ENCODE data around the gene TECPR1.

Gene TECPR1

GRCh38 chr7:98286093-98286539 is 34.1 kb upstream of the TECPR1 start:
- Histone ChIP-seq H3F3A (ENCODE audit: control insufficient read depth, insufficient read depth) (no peaks in the 10 kb centered on the region; the same call in 1 of the 2 replicates), H3K27ac (ENCODE audit: low read depth, low read length) (no peak overlapping the region), H3K4me3 (ENCODE audit: low read length) (no peak overlapping the region), H3K9me3 (ENCODE audit: control insufficient read depth, insufficient read depth, low read length) (no peaks in the 10 kb centered on the region), H3K9me2 (replicated peaks; ENCODE audit: control insufficient read depth, low read length) (no peaks in the 10 kb centered on the region), H3K36me3 (ENCODE audit: control insufficient read depth, low read length) (no peaks in the 10 kb centered on the region; the same call in 1 of the 2 replicates), H3K4me2 (ENCODE audit: low read length) (no peak overlapping the region), H3K79me2 (ENCODE audit: control insufficient read depth, low read length) (no peaks in the 10 kb centered on the region), H4K20me1 (ENCODE audit: control insufficient read depth, insufficient read depth, low read depth, low read length) (peaks cover 20% of the 10 kb centered on the region; the same call in 1 of the 2 replicates), H3K4me1 (ENCODE audit: control insufficient read depth, low read length) (peaks cover 12% of the 10 kb centered on the region), H3K27me3 (ENCODE audit: control insufficient read depth, low read length) (peaks cover 9% of the 10 kb centered on the region)
- TF ChIP-seq EZH2phosphoT487 (IDR thresholded peaks at IDR 0.05; ENCODE audit: borderline replicate concordance, low read length): no peak
- TF ChIP-seq CTCF (IDR thresholded peaks at IDR 0.05; ENCODE audit: low read depth, low read length, poor library complexity, severe bottlenecking): no peak

- no peaks in the 10 kb centered on the region for H3K9me3 ChIP-seq (ENCODE audit: control insufficient read depth, insufficient read depth, low read length)
- peaks cover 9% of the 10 kb centered on the region for H3K27me3 ChIP-seq (ENCODE audit: control insufficient read depth, low read length)
- no peak overlapping the region for H3K4me3 ChIP-seq (ENCODE audit: low read length)
- H3K36me3 ChIP-seq (ENCODE audit: control insufficient read depth, low read length): no peaks in the 10 kb centered on the region; the same call in 1 of the 2 replicates
- TF ChIP-seq CTCF (IDR thresholded peaks at IDR 0.05; ENCODE audit: low read depth, low read length, poor library complexity, severe bottlenecking) (no peak), EZH2phosphoT487 (IDR thresholded peaks at IDR 0.05; ENCODE audit: borderline replicate concordance, low read length) (no peak)
- no peaks in the 10 kb centered on the region for H3K9me2 ChIP-seq (replicated peaks; ENCODE audit: control insufficient read depth, low read length)
- peaks cover 20% of the 10 kb centered on the region; the same call in 1 of the 2 replicates for H4K20me1 ChIP-seq (ENCODE audit: control insufficient read depth, insufficient read depth, low read depth, low read length)
- no peaks in the 10 kb centered on the region for H3K79me2 ChIP-seq (ENCODE audit: control insufficient read depth, low read length)
- no peak overlapping the region for H3K27ac ChIP-seq (ENCODE audit: low read depth, low read length)
- H3F3A ChIP-seq (ENCODE audit: control insufficient read depth, insufficient read depth): peaks cover 3% of the 10 kb centered on the region; the same call in 1 of the 2 replicates
- peaks cover 18% of the 10 kb centered on the region for H3K4me1 ChIP-seq (ENCODE audit: control insufficient read depth, low read length)
- no peak overlapping the region for H3K4me2 ChIP-seq (ENCODE audit: low read length)
Observed at GRCh38 chr7:98285157-98286092, 33.4 kb upstream of the TECPR1 start.

- TF ChIP-seq EZH2phosphoT487 (IDR thresholded peaks at IDR 0.05; ENCODE audit: borderline replicate concordance, low read length) (no peak), CTCF (IDR thresholded peaks at IDR 0.05; ENCODE audit: low read depth, low read length, poor library complexity, severe bottlenecking) (no peak)
- H4K20me1 ChIP-seq (ENCODE audit: control insufficient read depth, insufficient read depth, low read depth, low read length): peaks cover 20% of the 10 kb centered on the region; the same call in 1 of the 2 replicates
- peaks cover 3% of the 10 kb centered on the region; the same call in 1 of the 2 replicates for H3F3A ChIP-seq (ENCODE audit: control insufficient read depth, insufficient read depth)
- no peak overlapping the region for H3K4me3 ChIP-seq (ENCODE audit: low read length)
- no peaks in the 10 kb centered on the region for H3K79me2 ChIP-seq (ENCODE audit: control insufficient read depth, low read length)
- no peak overlapping the region for H3K27ac ChIP-seq (ENCODE audit: low read depth, low read length)
- no peaks in the 10 kb centered on the region; the same call in 1 of the 2 replicates for H3K36me3 ChIP-seq (ENCODE audit: control insufficient read depth, low read length)
- H3K27me3 ChIP-seq (ENCODE audit: control insufficient read depth, low read length): peaks cover 9% of the 10 kb centered on the region
- peaks cover 20% of the 10 kb centered on the region for H3K4me1 ChIP-seq (ENCODE audit: control insufficient read depth, low read length)
- no peaks in the 10 kb centered on the region for H3K9me2 ChIP-seq (replicated peaks; ENCODE audit: control insufficient read depth, low read length)
- no peaks in the 10 kb centered on the region for H3K9me3 ChIP-seq (ENCODE audit: control insufficient read depth, insufficient read depth, low read length)
- H3K4me2 ChIP-seq (ENCODE audit: low read length): no peak overlapping the region
Observed at GRCh38 chr7:98284335-98285036, 32.5 kb upstream of the TECPR1 start.
